Breast epithelium (tissue), 3 donors: ENCODE data around the gene NPHP4.

ENCODE experiments used
- CTCF ChIP-seq, 3 donors: fragments of 450-650 bp; IDR thresholded peaks; one replicate each; pipeline ENCODE4 v1.5.1; 2016 to 2017; ENCODE audit warnings: antibody characterized with exemption in 3 of 3, mild to moderate bottlenecking in 3 of 3, moderate library complexity in 3 of 3
- POLR2A ChIP-seq: fragments of 450-650 bp; IDR thresholded peaks from one replicate; pipeline ENCODE4 v1.6.1; 2016; ENCODE audit warnings: antibody characterized with exemption, mild to moderate bottlenecking, moderate library complexity
- POLR2AphosphoS5 ChIP-seq, 3 donors: sonication (generic); formaldehyde crosslinking; IDR thresholded peaks; one replicate each; pipeline ENCODE4 v1.6.1; 2017; ENCODE audit warnings: antibody characterized with exemption in 3 of 3

- TF ChIP-seq CTCF (IDR thresholded peaks at IDR 0.05), result no peak
- no peak for TF ChIP-seq POLR2AphosphoS5 (IDR thresholded peaks at IDR 0.05)
- no peak for TF ChIP-seq POLR2A
These were observed 19.7 kb upstream of the NPHP4 start for GRCh38 chr1:6011946-6012258.
